Mononuclear cell (primary cell): ENCODE data around the gene FYB1. TPM values are rescaled to one million over a fixed set of nuclear protein-coding genes. Genes with fewer than 3 reads are reported as not detected.

Experiments used
- H3K27me3 ChIP-seq: 2 replicates; pipeline ENCODE4 v1.6.0; 2011; ENCODE audit warnings: low read length, control low read depth; ENCODE audit not compliant: insufficient read depth
- H3K4me1 ChIP-seq: 2 replicates; pipeline ENCODE4 v1.5.1; 2011; ENCODE audit warnings: mild to moderate bottlenecking, low read length, control low read depth; ENCODE audit not compliant: insufficient read depth
- H3K4me3 ChIP-seq: 2 replicates; pipeline ENCODE4 v1.5.1; 2011; ENCODE audit warnings: mild to moderate bottlenecking, low read length, moderate library complexity
- H3K9me3 ChIP-seq: 2 replicates; pipeline ENCODE4 v1.5.1; 2011; ENCODE audit warnings: low read depth, mild to moderate bottlenecking, control low read depth, low read length
- total RNA-seq: library from RNA; depleted of rRNA; stranded (reverse); fragments of >200 nt; gene quantifications from one replicate; pipeline ENCODE4 v1.2.3, GENCODE V29; 2012

FYB1 gene
- total RNA-seq, 1 donor: 189 TPM

DNA sequence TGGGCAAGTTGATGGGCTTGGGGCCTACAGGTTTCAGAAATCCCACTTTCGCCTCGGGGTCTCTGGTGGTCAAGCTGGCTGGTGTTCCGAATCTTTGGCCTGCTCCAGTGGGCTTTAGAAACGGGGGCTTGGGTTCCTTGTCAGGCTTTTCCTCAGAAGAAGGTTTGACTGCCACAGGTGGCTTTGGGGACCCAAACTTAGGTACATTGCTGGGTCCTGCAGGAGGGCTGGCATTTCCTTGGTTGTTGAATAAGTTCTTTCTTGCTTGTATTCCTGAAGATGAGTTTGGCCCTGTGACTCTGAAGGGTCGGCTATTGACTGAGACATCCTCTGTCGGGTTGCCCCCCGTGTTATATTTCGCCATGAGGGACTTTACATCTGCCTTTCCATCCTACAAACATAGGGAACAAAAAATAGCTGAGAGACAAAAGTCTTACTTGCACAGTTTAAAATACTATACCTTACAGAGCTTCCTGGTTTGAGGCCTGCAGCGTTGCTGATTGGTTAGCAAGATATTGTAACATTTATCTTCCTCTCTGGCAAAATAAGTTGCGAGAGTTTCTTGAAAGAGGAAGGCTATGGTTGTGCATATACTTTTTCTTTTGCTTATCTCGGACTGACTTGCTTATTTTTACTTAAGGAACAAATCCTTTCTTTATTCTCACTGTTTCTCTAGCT is 16.6 kb downstream of the FYB1 start:
- Histone ChIP-seq H3K9me3 (no peaks in the 10 kb centered on the region), H3K27me3 (no peaks in the 10 kb centered on the region), H3K4me1 (peaks cover 73% of the 10 kb centered on the region), H3K4me3 (peak overlapping the region; percentile 51)

DNA sequence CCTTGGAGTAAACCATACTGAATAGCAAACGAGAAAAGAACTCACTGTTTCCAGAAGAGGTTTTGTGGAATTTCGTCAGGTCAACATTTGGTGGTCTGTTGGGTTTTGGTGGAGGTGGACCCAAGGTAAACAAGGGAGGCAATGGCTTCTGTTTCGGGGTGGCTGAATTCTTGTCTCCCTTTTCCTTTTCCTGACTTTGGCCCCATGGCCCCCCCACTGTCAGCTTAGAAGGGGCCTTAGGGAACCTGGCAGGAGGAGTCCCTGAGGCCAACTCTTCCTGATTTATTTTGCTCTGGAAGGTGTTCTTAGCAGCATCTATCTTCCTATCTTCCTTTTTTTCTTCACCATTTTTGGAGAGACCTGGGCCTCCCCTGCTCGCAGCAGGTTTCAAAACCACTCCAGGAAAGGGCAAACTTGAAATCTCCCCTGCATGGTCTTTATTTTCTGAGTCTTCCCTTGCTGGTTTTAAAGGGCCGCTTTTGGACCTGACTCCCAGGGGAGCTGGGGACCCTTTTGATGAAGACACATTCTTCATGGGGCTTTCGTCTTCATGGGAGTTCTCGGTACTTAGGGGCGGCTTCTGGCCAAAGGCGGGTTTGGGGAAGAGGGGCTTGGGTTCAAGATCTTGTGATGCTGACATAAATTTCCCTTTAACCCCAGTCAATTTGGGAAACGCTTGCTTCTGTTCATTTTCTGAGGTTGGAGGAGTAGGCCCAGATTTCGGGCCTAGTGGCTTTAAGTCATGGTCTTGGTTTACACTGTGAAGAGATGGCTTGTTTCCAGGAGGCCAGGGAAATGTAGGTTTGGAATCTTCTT is 17.4 kb downstream of the FYB1 start:
- no peaks in the 10 kb centered on the region for H3K9me3 ChIP-seq
- H3K4me1 ChIP-seq: peaks cover 72% of the 10 kb centered on the region
- H3K27me3 ChIP-seq: no peaks in the 10 kb centered on the region
- peak overlapping the region; percentile 51 for H3K4me3 ChIP-seq

DNA sequence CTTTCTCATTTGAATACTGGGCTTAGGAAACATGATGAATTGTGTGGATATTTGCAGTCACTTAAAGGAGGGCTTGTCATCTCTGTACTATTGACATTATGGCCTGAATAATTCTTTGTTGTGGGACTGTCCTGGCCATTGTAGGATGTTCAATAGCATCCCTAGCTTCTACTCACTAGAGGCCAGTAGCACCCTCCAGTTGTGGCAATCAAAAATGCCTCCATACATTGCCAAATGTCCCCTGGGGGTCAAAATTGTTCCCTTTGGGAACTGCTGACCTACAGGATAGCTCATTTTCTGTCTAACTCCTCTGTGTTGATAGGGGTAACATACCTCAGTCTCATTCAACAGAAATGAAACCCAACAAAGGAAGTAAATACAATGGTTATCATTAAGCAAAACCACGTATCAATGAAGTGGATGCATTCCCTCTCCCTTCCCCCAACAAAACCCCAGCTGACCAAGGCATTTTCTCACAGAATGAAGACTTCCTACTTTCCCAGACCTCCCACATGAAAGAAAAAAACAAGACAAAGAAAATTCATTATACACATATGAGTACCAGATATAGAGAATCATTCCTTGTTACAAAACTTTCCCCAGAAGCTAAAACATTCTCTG is 18.1 kb downstream of the FYB1 start:
- Histone ChIP-seq H3K4me3 (peak overlapping the region; percentile 51), H3K27me3 (no peaks in the 10 kb centered on the region), H3K4me1 (peaks cover 70% of the 10 kb centered on the region), H3K9me3 (no peaks in the 10 kb centered on the region)

DNA sequence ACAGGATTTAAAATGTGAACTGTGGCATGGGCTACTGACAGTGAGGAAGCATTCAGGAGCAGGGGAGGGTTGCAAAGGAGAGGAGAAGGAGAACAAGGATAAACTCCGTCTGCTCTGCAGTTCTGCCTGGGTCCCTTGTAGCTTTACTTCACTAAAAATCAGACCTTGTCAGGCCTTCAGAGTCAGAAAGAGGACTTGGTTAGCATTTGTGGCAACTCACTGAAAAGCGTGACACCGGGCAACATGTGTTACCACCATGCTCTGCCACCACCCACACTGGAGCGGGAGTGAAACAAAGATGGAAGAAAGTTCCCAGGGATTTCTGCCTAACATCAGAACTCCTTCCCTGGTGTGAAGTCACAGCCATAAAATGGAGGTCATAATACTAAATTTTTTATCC is 19.3 kb downstream of the FYB1 start:
- H3K27me3 ChIP-seq: no peaks in the 10 kb centered on the region
- H3K4me3 ChIP-seq: peak overlapping the region; percentile 51
- peaks cover 76% of the 10 kb centered on the region for H3K4me1 ChIP-seq
- no peaks in the 10 kb centered on the region for H3K9me3 ChIP-seq

DNA sequence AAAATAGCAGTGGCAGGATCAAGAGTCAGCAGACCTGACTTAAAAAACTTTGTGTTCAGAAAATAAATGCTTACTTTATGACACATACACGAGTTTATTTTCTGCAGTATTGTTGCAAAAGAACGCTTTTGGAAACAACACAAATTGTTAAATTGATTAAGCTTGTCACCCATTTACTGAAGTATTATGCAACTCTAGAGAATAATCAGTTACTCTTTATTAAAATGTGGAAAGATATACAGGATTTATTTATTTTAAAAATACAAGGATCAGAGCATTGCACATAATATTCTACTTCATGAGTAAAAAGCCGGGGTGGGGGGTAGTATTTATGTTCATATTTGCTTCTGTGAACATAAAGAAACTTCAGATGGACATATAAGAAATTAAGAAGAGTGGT is 20.0 kb downstream of the FYB1 start:
- Histone ChIP-seq H3K27me3 (no peaks in the 10 kb centered on the region), H3K4me1 (peaks cover 76% of the 10 kb centered on the region), H3K4me3 (peak overlapping the region; percentile 51), H3K9me3 (no peaks in the 10 kb centered on the region)

DNA sequence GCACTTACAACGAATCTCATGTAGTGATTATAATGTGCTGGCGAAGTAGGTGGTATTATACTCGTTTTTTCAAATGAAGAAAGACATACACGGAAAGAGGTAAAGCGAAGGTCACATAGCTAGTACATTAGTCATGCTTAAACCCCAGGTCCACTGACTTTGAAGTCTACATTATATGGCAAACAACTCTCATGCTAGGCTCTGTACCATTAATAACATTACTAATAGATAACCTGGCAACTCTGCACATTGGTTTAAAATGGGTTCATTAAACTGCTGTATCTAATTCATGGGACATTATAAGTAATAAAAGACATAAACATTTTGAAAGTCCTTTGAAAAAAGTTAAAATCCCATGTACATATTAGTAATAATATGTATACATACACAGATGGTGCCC is 21.2 kb downstream of the FYB1 start:
- no peaks in the 10 kb centered on the region for H3K9me3 ChIP-seq
- peaks cover 77% of the 10 kb centered on the region for H3K4me1 ChIP-seq
- no peaks in the 10 kb centered on the region for H3K27me3 ChIP-seq
- H3K4me3 ChIP-seq: no peak overlapping the region

DNA sequence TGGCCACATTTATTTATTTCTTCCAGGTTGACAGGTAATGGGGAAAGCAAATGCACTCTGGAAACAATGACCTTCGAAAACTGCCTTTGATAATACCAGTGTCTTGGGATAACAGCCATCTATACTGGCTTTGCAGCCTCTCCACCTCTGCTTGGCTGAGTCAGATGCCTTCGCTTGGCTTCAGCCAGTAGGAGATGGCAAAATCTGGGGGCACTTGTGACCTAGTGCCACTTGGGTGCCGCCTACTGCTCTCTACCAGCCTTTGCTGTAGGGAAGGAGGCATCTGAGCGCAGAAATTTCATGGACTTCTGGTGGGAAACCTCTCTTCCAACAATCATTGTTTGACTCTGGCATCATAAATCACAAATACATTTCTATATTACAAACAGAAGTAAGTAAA is 21.8 kb downstream of the FYB1 start:
- no peaks in the 10 kb centered on the region for H3K27me3 ChIP-seq
- H3K4me1 ChIP-seq: peaks cover 79% of the 10 kb centered on the region
- peak overlapping the region; percentile 24 for H3K4me3 ChIP-seq
- no peaks in the 10 kb centered on the region for H3K9me3 ChIP-seq

DNA sequence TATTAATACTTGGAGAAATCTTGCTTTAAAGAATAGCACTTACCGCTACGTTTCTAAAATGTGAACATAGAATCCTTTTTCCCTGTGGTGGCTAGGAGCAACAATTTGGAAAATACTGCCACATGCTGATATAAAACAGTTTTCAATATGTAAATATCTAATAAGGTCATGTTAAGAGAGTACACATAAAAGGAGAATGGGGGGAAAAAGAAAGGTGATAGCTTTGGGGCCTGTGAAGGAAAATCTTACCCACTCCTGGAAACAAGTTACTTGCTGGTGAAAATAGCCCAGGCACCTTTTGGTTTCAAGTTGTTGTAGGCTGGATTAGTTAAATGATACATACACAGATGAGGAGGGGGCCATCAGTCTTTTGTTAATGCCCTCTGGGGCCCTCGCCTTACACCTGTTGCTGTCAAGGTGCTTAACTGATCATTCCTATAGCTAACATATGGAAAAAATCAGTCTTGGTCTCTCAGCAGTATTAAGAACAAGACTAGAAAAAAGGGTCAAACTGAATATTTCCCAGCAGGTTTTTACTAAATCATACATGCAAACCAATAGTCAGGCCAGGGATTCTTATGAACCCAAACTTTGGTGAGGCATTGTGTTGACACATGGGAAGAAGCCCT is 24.1 kb downstream of the FYB1 start:
- H3K9me3 ChIP-seq: no peaks in the 10 kb centered on the region
- H3K4me1 ChIP-seq: peaks cover 74% of the 10 kb centered on the region
- H3K27me3 ChIP-seq: no peaks in the 10 kb centered on the region
- H3K4me3 ChIP-seq: no peak overlapping the region

DNA sequence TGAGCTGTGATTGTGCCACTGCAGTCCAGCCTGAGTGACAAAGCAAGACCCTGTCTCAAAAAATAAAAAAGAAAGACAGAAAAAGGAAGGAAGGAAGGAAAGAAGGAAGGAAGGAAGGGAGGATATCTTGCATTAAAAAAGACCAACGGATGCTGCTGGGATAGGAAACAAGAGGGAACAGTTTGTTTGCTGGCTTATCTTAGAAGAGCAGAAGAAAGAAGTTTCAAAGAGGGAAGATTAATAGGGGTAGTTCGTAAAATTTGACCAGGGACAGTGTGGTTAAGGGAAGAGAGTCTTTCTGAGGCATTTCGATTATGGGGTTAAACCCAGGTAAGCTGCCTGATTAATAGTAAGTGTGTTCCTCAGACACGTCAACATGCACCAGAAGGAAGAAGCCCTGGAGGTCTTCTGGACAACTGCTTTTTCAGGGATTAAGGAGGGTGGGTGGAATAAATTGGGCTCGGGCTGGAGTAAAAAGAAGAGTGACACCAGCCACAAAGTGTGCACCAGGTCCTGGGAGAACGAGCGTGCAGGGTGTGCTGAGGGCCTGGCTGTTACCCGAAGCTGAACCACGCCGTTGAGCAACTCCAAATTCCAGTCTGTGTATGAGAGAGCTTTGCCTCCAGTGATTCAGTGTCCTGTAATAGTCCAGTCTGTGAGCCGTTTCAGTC is 24.8 kb downstream of the FYB1 start:
- Histone ChIP-seq H3K9me3 (no peaks in the 10 kb centered on the region), H3K27me3 (no peaks in the 10 kb centered on the region), H3K4me3 (no peak overlapping the region), H3K4me1 (peaks cover 74% of the 10 kb centered on the region)

DNA sequence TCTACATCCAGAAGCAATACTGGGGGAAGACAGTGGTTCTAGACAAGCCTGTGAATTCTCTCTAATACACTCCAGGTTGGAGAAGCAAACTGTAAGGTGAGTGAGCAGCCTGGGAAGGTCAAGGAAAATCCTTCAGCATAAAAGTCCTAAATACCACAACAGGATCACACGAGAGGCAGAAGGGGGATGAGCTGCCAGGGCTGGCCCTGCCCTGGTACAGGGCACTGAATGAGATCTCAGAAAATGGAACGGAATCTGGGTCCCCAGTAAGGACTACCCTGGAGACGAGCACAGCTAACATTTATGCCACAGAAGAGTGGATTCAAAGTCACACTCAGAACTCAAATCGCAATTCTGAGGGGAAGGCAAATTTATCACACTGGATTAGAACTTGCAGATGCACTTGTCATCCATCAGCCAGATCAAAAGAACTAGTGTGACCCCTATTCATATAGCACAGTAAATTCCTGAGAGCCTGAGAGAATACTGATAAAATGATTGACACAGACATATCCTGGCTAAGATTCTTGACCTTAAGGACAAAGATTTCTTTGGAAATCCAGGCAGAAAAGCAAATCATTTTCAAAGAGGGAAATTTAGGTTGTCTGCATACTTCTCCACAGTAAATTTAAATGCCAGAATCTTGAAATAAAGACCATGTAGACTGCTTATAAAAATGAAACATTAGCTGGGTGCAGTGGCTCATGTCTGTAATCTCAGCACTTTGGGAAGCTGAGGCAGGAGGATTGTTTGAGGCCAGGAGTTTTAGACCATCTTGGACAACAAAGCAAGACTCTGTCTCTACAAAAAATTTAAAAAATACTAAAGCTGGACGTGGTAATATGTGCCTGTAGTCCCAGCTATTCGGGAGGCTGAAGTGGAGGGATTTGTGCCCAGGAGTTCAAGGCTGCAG is 25.6 kb downstream of the FYB1 start:
- Histone ChIP-seq H3K9me3 (no peaks in the 10 kb centered on the region), H3K4me1 (peaks cover 81% of the 10 kb centered on the region), H3K4me3 (no peak overlapping the region), H3K27me3 (no peaks in the 10 kb centered on the region)

DNA sequence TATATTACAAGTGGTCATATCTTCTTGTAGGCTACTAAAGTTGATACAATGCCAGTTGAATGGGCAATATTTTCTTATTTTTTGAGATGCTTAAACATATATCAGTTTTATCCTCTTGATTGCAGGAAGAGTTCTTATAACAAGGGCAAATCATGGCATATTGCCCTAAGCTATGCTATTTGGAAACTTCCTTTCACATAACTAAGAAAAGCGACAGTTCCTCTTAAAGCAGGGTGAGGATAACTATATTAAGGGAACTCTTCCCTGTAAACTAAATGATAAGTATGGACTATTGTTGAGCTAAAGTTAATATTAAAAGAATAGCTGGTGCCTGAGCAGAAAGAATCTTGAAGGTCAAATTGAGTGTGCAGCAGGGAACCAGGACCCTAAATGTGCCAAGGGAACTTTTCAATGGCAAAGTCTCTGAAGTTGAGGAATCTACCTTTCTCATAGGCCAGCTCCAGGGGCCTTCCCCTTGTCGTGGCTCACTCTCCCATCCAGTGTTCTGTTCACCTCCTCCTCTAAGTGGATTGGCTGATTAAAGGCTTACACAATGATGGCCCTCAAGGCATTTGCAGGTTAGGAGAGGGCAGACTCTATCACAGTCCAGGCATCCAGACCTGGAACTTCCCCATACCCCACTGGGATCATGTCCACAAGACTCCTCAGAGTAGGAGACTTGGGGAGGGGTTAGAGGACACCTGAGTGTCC is 26.8 kb downstream of the FYB1 start:
- peaks cover 92% of the 10 kb centered on the region for H3K4me1 ChIP-seq
- no peak overlapping the region for H3K4me3 ChIP-seq
- no peaks in the 10 kb centered on the region for H3K27me3 ChIP-seq
- H3K9me3 ChIP-seq: no peaks in the 10 kb centered on the region

DNA sequence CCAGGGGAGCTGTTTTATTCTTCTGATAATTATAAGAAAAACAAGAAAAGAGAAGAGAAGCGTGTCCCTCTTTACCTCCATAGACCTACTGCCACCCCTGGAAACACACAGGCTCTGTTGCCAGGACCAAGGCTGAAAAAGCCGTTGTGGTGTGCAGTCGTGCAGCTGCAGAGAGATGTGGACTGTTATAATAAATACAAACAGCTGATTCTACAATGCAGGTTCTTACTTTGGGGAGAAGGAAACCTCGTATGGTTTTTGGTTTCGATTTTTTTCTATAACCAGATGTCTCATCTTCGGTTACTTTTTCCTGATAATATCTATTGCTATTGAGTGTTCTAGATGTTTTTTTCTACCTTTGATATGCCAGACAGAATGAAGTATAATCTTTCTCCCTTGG is 28.1 kb downstream of the FYB1 start:
- Histone ChIP-seq H3K4me3 (no peak overlapping the region), H3K4me1 (peaks cover 86% of the 10 kb centered on the region), H3K9me3 (no peaks in the 10 kb centered on the region), H3K27me3 (no peaks in the 10 kb centered on the region)

DNA sequence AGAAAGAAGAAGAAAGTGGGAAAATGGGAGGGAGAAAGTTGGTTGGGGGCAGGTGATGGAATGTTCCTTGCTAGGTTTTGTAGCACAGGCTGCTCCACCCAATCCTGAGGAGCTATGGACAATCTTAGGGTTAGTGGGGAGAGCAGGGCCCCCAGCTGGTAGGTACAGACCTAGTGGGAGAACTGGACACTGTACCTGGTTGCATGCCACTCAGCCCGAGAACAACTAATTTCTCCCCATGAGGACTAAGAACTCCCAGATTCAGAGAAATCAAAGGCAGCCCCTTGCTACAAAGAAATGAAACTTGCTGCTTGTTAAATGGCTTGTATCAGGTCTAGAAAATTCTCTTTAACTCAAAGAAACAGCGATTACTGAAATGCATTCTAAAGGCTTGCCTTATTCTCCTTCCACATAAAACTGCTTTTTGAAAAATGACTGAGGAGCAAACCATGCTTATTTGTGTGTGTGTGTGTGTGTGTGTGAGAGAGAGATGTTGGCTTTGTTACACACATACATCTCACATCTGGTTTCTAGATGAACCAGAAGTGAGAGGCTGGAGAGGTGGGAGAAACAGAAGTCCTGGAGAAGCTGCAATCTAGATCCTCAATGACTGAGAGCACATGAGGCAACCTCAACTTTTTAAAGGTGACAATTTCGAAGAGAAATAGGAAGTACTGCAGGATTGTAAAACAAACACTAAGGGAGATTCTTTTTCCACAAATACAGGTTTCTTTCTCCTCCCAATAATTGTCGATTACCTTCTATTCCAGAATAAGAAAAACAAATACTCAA is 28.9 kb downstream of the FYB1 start:
- Histone ChIP-seq H3K9me3 (no peaks in the 10 kb centered on the region), H3K27me3 (no peaks in the 10 kb centered on the region), H3K4me3 (no peak overlapping the region), H3K4me1 (peaks cover 86% of the 10 kb centered on the region)
